NB4 (cell line): ENCODE results near the gene MSL3.

Experiments
- DNase-seq: peaks from one replicate; pipeline ENCODE4 v3.0.0; 2010; ENCODE audit warnings: low read depth
- H3K4me3 ChIP-seq: one replicate; pipeline ENCODE4 v1.5.1; 2011; ENCODE audit warnings: mild to moderate bottlenecking, low read depth, low read length, moderate library complexity
- MYC ChIP-seq: IDR thresholded peaks from 2 replicates; pipeline ENCODE4 v1.6.1; 2011; ENCODE audit warnings: low read depth, low read length
- POLR2A ChIP-seq: IDR thresholded peaks from 2 replicates; pipeline ENCODE4 v1.6.1; 2011; ENCODE audit warnings: mild to moderate bottlenecking; ENCODE audit not compliant: insufficient read length; ENCODE audit errors: extremely low read depth
- TF ChIP-seq, protein P1 (sequence below): IDR thresholded peaks from one replicate; pipeline ENCODE4 v1.5.1; 2012; ENCODE audit warnings: low read depth, low read length
- TF ChIP-seq, protein P2 (sequence below): IDR thresholded peaks from 2 replicates; pipeline ENCODE4 v1.6.1; 2011; ENCODE audit warnings: low read depth, low read length

The MSL3 gene

DNA sequence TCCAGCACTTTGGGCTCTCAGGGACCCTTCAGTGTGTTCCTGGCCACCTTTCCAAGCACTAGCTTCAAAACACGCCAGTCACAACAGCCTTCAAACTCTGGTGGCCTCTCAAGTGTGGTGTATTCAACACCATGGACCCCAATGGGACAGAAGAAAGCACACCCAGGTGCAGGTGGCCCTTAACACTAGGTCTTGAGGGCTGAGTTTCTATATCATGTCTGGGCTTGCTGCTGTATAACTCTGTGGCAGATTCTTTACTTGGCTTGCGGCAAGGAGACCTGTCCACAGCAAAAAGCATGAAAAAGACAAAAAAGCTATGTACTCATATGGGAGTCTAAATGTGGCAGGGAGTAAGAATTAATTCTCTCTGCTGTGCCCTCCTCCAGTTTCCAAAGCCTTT lies 23.1 kb downstream of the MSL3 start:
- no peak for DNase-seq
- no peak overlapping the region for H3K4me3 ChIP-seq
- TF ChIP-seq, protein P1, sequence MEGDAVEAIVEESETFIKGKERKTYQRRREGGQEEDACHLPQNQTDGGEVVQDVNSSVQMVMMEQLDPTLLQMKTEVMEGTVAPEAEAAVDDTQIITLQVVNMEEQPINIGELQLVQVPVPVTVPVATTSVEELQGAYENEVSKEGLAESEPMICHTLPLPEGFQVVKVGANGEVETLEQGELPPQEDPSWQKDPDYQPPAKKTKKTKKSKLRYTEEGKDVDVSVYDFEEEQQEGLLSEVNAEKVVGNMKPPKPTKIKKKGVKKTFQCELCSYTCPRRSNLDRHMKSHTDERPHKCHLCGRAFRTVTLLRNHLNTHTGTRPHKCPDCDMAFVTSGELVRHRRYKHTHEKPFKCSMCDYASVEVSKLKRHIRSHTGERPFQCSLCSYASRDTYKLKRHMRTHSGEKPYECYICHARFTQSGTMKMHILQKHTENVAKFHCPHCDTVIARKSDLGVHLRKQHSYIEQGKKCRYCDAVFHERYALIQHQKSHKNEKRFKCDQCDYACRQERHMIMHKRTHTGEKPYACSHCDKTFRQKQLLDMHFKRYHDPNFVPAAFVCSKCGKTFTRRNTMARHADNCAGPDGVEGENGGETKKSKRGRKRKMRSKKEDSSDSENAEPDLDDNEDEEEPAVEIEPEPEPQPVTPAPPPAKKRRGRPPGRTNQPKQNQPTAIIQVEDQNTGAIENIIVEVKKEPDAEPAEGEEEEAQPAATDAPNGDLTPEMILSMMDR: no peak
- TF ChIP-seq MYC (no peak), POLR2A (no peak)
- TF ChIP-seq, protein P2, sequence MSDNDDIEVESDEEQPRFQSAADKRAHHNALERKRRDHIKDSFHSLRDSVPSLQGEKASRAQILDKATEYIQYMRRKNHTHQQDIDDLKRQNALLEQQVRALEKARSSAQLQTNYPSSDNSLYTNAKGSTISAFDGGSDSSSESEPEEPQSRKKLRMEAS: no peak

DNA sequence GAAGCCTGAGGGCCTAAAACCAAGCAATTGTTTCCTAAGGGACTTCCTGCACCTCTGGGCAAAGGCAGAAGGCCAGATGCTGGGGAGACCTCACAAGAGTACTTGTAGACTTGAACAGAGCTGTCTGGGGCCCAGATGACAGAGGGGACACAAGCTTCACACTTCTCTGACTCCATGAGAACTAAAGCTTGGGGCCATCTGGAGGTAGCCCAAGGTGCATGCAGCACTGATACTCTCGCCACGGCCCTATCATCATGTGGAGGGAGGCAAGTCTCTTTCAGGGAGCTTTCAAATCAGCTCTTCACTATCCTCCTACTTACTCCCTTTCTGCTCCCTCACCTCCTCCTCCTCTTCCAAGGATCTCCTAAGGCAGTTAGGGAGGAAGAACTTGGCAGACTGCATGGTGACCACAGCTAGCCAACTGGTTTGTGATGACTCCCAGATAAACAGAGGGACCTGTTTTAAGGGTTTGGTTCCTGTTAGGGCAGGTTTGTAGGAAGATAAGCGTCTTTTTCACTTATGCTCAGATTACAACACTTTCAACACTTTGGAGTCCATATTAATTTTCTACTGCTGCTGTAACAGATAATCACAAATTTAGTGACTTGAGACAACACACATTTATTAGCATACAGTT lies 23.8 kb downstream of the MSL3 start:
- no peak overlapping the region for H3K4me3 ChIP-seq
- TF ChIP-seq, protein P2: no peak
- DNase-seq: no peak

DNA sequence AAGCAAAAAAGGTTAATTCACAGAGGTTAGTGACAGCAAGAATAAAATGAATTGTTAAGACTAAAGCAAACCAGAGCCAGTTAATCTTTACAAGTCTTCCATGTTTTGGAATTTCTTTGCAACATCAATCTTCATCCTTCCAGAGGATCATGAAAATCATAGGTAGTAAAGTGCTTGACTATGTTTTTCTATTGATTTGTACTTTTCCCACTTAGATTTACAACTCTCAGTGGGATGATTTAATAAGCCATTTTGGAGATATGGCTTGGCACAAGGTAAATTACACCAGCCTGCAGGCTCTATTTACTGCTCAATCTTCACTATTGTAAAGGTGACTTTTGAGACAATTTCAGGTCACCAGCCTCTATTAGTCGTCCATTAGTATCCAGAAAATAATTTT lies 26.5 kb downstream of the MSL3 start:
- no peak for DNase-seq
- H3K4me3 ChIP-seq: no peak overlapping the region
- TF ChIP-seq POLR2A (no peak), MYC (no peak)
- TF ChIP-seq, protein P1: no peak
- TF ChIP-seq, protein P2: no peak

DNA sequence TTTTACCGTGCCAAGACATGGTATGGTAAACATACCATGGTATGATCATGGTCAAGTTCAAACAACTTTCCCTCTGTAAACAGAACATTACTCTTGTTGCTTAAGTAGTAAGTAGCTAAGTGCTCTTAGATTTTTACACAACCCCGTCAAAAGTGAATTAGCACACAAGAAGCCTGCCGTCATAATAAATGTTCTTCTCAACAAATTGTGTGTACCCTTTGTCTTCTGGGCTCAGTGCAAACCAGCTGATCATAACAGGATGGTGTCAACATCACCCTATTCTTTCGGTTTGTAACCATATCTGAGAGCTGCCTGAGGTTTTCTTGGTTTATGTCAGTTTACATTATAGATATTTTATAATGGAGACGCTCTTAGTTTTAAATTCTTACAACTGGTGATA lies 28.8 kb downstream of the MSL3 start:
- TF ChIP-seq POLR2A (no peak), MYC (no peak)
- TF ChIP-seq, protein P1: no peak
- TF ChIP-seq, protein P2: no peak
- no peak for DNase-seq
- H3K4me3 ChIP-seq: no peak overlapping the region

DNA sequence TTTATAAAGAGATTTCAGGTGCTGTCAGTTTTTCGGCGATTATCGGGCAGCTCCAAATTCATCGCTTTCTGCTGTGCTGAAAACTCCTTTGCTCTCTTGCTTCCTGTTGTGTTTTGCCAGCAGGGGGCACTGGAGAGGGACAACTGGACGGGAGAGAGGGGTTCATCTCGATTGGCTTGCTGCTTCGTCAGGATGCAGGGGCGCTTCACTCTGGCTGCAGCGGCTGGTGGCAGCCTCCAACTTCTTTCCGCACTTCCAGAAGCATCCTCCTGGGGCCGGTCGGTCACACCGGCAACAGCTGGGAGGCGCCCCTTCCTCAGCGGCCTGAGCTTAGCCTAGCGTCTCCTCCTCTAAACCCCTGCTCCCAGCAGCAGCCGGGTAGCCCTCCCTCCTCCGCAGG lies 29.5 kb downstream of the MSL3 start:
- H3K4me3 ChIP-seq: no peak overlapping the region
- peak; percentile 38 for DNase-seq
- TF ChIP-seq, protein P1: peak; percentile 43
- TF ChIP-seq, protein P2: no peak

DNA sequence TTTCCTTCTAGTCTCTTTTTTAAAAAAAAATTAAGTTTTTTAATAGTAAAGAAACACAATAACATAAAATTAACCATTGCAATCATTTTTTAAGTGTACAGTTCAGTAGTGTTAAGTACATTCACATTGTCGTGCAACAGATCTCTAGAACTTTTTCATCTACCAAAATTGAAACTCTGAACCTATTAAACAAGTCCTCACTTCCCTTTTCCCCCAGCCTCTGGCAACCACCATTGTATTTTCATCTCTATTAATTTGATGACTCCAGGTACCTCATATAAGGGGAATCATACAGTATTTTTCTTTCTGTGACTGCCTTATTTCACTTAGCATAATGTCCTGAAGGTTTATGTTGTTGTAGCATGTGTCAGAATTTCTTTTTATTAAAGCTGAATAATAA lies 31.8 kb downstream of the MSL3 start:
- TF ChIP-seq MYC (no peak), POLR2A (no peak)
- TF ChIP-seq, protein P2: no peak
- TF ChIP-seq, protein P1: no peak
- no peak overlapping the region for H3K4me3 ChIP-seq
- DNase-seq: no peak
